Progenitor cell of endocrine pancreas (in vitro differentiated cells): ENCODE measurements around the gene MAP3K19. TPM values are rescaled to one million over a fixed set of nuclear protein-coding genes. Genes with fewer than 3 reads are reported as not detected.

Experiments used
- DNase-seq: peaks from one replicate; pipeline ENCODE4 v3.0.0; 2021; ENCODE audit warnings: low spot score; ENCODE audit not compliant: unreplicated experiment
- H3K27ac Mint-ChIP-seq: 2 replicates; pipeline ENCODE4 v1.8.0; 2021; ENCODE audit warnings: mild to moderate bottlenecking, moderate library complexity, mixed read lengths
- H3K27me3 Mint-ChIP-seq: 2 replicates; pipeline ENCODE4 v1.8.0; 2021; ENCODE audit warnings: mixed read lengths
- H3K36me3 Mint-ChIP-seq: 2 replicates; pipeline ENCODE4 v1.8.0; 2022; ENCODE audit warnings: mixed read lengths; ENCODE audit not compliant: insufficient read depth
- H3K4me1 Mint-ChIP-seq: 2 replicates; pipeline ENCODE4 v1.8.0; 2021; ENCODE audit warnings: low read depth, mixed read lengths
- H3K4me3 Mint-ChIP-seq: 2 replicates; pipeline ENCODE4 v1.8.0; 2021; ENCODE audit warnings: low read depth, mild to moderate bottlenecking, moderate library complexity, mixed read lengths
- H3K9me3 Mint-ChIP-seq: 2 replicates; pipeline ENCODE4 v1.8.0; 2021; ENCODE audit warnings: low read depth, mixed read lengths
- CTCF ChIP-seq: fragments of 200-600 bp; sonication (generic); IDR thresholded peaks from one replicate; pipeline ENCODE4 v1.5.0; 2021; ENCODE audit warnings: antibody characterized with exemption, mild to moderate bottlenecking; ENCODE audit not compliant: unreplicated experiment
- total RNA-seq: library from RNA; stranded (reverse); gene quantifications from 2 replicates; pipeline ENCODE4 v1.2.1, GENCODE V29; 2021

MAP3K19 gene
- total RNA-seq, 1 donor from 2014 or later, result not detected

DNA sequence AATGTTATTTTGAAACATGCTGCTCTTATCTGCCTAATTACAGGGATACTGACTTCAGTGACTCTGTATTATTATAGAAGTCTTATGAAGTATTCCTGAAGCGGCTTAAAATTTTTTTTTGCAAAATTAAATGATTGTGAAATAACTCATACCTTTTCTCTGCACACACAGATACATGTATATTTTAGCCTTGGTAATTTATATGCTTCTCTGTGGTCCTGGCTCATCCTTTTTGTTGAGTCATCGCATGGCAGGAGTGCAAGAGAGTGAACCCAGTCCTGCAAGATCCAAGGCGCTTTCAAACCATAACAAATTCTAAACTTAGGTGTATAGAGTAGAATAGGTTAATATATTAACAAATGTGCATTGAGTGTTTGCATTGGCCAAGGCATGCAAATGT, 120.1 kb downstream of the MAP3K19 start:
- Mint-ChIP-seq H3K27ac (no peak overlapping the region), H3K36me3 (peaks cover 7% of the 10 kb centered on the region), H3K27me3 (no peaks in the 10 kb centered on the region), H3K9me3 (no peaks in the 10 kb centered on the region), H3K4me3 (no peak overlapping the region), H3K4me1 (peaks cover 13% of the 10 kb centered on the region)
- TF ChIP-seq CTCF, result no peak
- DNase-seq, result no peak

- Mint-ChIP-seq H3K36me3 (peaks cover 7% of the 10 kb centered on the region), H3K27me3 (no peaks in the 10 kb centered on the region), H3K4me3 (no peak overlapping the region), H3K27ac (peak overlapping the region; percentile 79), H3K4me1 (peaks cover 16% of the 10 kb centered on the region), H3K9me3 (no peaks in the 10 kb centered on the region)
- DNase-seq, result no peak
- TF ChIP-seq CTCF, result no peak
Measured at GRCh38 chr2:134926231-134926931, 120.9 kb downstream of the MAP3K19 start.

- TF ChIP-seq CTCF, result no peak
- Mint-ChIP-seq H3K9me3 (no peaks in the 10 kb centered on the region), H3K27me3 (no peaks in the 10 kb centered on the region), H3K36me3 (peaks cover 5% of the 10 kb centered on the region), H3K27ac (peak overlapping the region; percentile 7), H3K4me1 (peaks cover 23% of the 10 kb centered on the region), H3K4me3 (no peak overlapping the region)
- no peak for DNase-seq
Measured at GRCh38 chr2:134924912-134925311, 122.3 kb downstream of the MAP3K19 start.

GRCh38 chr2:134919341-134920210, 127.7 kb downstream of the MAP3K19 start:
- no peak for TF ChIP-seq CTCF
- no peak for DNase-seq
- Mint-ChIP-seq H3K9me3 (peaks cover 2% of the 10 kb centered on the region), H3K27ac (peak overlapping the region; percentile 100), H3K4me3 (peak overlapping the region; percentile 99), H3K27me3 (no peaks in the 10 kb centered on the region), H3K36me3 (peaks cover 3% of the 10 kb centered on the region), H3K4me1 (peaks cover 14% of the 10 kb centered on the region)

- Mint-ChIP-seq H3K4me3 (peak within 1 kb of the TSS; percentile 99), H3K27ac (peak within 1 kb of the TSS; percentile 100), H3K9me3 (peaks cover 9% of the 10 kb centered on the region), H3K4me1 (peaks cover 14% of the 10 kb centered on the region), H3K27me3 (no peaks in the 10 kb centered on the region), H3K36me3 (peaks cover 5% of the 10 kb centered on the region)
- TF ChIP-seq CTCF, result no peak
- peak; percentile 99 for DNase-seq
Measured at GRCh38 chr2:134918526-134919340, 128.5 kb downstream of the MAP3K19 start, which contains the start of gene CCNT2. Gene CCNT2 (plus strand): TSS chr2:134918822. CDS start chr2:134918855, 33 bp downstream.
